ENCODE measurements around the gene TMEM238.
A peak's percentile ranks its signal among the peaks of the same experiment; 100 is the strongest.
"Not testable (repeated sequence)": the region's sequence is repeated elsewhere in the genome, so short reads cannot be mapped to it uniquely, and the experiment has no call there.

Gene TMEM238

GRCh38 chr19:55405638-55406037, 21.5 kb upstream of the TMEM238 start:
- POLR2A ChIA-PET, result interaction anchor here (1.0 to 3.8 kb wide), 3 partner anchors 13 to 104 kb away, joined by 3 to 72 read pairs (median 26); partner anchors contain the start of gene KMT5C
- no peak for TF ChIP-seq HDGF (IDR thresholded peaks at IDR 0.05; ENCODE audit: borderline replicate concordance)
- no peak for TF ChIP-seq PKNOX1 (IDR thresholded peaks at IDR 0.05)
- TF ChIP-seq CTBP1 (IDR thresholded peaks at IDR 0.05; ENCODE audit: borderline replicate concordance), result no peak
- no peak for TF ChIP-seq LEF1 (IDR thresholded peaks at IDR 0.05; ENCODE audit: borderline replicate concordance)
- TF ChIP-seq NFRKB (IDR thresholded peaks at IDR 0.05), result no peak
- TF ChIP-seq SUZ12 (IDR thresholded peaks at IDR 0.05), result no peak
- TF ChIP-seq ARNT (IDR thresholded peaks at IDR 0.05), result no peak
- no peak for TF ChIP-seq FOXM1 (IDR thresholded peaks at IDR 0.05; ENCODE audit: borderline replicate concordance)
- TF ChIP-seq TARDBP (IDR thresholded peaks at IDR 0.05), result no peak
- TF ChIP-seq FOXK2 (IDR thresholded peaks at IDR 0.05), result no peak
- no peak for TF ChIP-seq ELF4 (IDR thresholded peaks at IDR 0.05)
- no peak for TF ChIP-seq BHLHE40 (IDR thresholded peaks at IDR 0.05; ENCODE audit: borderline replicate concordance)
- no peak for TF ChIP-seq ZNF384 (IDR thresholded peaks at IDR 0.05)
- TF ChIP-seq L3MBTL2 (conservative IDR thresholded peaks at IDR 0.05), result no peak
- no peak for TF ChIP-seq SP1 (IDR thresholded peaks at IDR 0.05)
- no peak for DNase-seq (ENCODE audit: extremely low spot score)
- CTCF ChIA-PET, result no interaction called here

GRCh38 chr19:55402509-55402908, 18.4 kb upstream of the TMEM238 start:
- DNase-seq (ENCODE audit: extremely low spot score), result no peak
- TF ChIP-seq ARNT (IDR thresholded peaks at IDR 0.05), result no peak
- TF ChIP-seq L3MBTL2 (conservative IDR thresholded peaks at IDR 0.05), result no peak
- TF ChIP-seq NFRKB (IDR thresholded peaks at IDR 0.05), result no peak
- TF ChIP-seq LEF1 (IDR thresholded peaks at IDR 0.05; ENCODE audit: borderline replicate concordance), result no peak
- no peak for TF ChIP-seq ELF4 (IDR thresholded peaks at IDR 0.05)
- TF ChIP-seq FOXK2 (IDR thresholded peaks at IDR 0.05), result no peak
- TF ChIP-seq ZNF384 (IDR thresholded peaks at IDR 0.05), result no peak
- POLR2A ChIA-PET, result interaction anchor here (0.7 to 1.0 kb wide), 2 partner anchors 27 to 63 kb away, joined by 3 read pairs; no protein-coding TSS in a partner anchor
- CTCF ChIA-PET, result no interaction called here

GRCh38 chr19:55401390-55401789, 17.3 kb upstream of the TMEM238 start:
- POLR2A ChIA-PET, result interaction anchor here (0.6 to 3.0 kb wide), 2 partner anchors 11 to 100 kb away, joined by 3 to 13 read pairs; no protein-coding TSS in a partner anchor
- CTCF ChIA-PET, result not testable (repeated sequence)

GRCh38 chr19:55400281-55401087, 16.4 kb upstream of the TMEM238 start:
- POLR2A ChIA-PET, result interaction anchor here (1.2 to 3.0 kb wide), 2 partner anchors 10 to 12 kb away, joined by 3 to 13 read pairs; no protein-coding TSS in a partner anchor
- CTCF ChIA-PET, result interaction anchor here (1.5 kb wide), 1 partner anchor 108 kb away, joined by 4 read pairs; no protein-coding TSS in a partner anchor
- no peak for TF ChIP-seq HDGF (IDR thresholded peaks at IDR 0.05; ENCODE audit: borderline replicate concordance)
- no peak for TF ChIP-seq CTBP1 (IDR thresholded peaks at IDR 0.05; ENCODE audit: borderline replicate concordance)
- no peak for TF ChIP-seq SUZ12 (IDR thresholded peaks at IDR 0.05)
- no peak for TF ChIP-seq ZNF384 (IDR thresholded peaks at IDR 0.05)
- no peak for TF ChIP-seq L3MBTL2 (conservative IDR thresholded peaks at IDR 0.05)
- TF ChIP-seq BHLHE40 (IDR thresholded peaks at IDR 0.05; ENCODE audit: borderline replicate concordance), result no peak
- TF ChIP-seq LEF1 (IDR thresholded peaks at IDR 0.05; ENCODE audit: borderline replicate concordance), result no peak
- TF ChIP-seq ELF4 (IDR thresholded peaks at IDR 0.05), result no peak
- TF ChIP-seq FOXM1 (IDR thresholded peaks at IDR 0.05; ENCODE audit: borderline replicate concordance), result no peak
- TF ChIP-seq FOXK2 (IDR thresholded peaks at IDR 0.05), result no peak
- no peak for TF ChIP-seq FOXA1 (IDR thresholded peaks at IDR 0.05)
- TF ChIP-seq NFRKB (IDR thresholded peaks at IDR 0.05), result no peak
- no peak for TF ChIP-seq PKNOX1 (IDR thresholded peaks at IDR 0.05)
- no peak for TF ChIP-seq SP1 (IDR thresholded peaks at IDR 0.05)
- no peak for TF ChIP-seq ARNT (IDR thresholded peaks at IDR 0.05)
- DNase-seq (ENCODE audit: extremely low spot score), result no peak

More at GRCh38 chr19:55401390-55401789, 17.3 kb upstream of the TMEM238 start:
- not testable (repeated sequence) for DNase-seq (ENCODE audit: extremely low spot score)

- no peak for DNase-seq (ENCODE audit: extremely low spot score)
- ChIA-PET POLR2A (interaction anchor here (0.8 to 3.0 kb wide), 4 partner anchors 8 to 30 kb away, joined by 3 to 13 read pairs (median 4); no protein-coding TSS in a partner anchor), CTCF (no interaction called here)
- TF ChIP-seq FOXK2 (IDR thresholded peaks at IDR 0.05), result no peak
- no peak for TF ChIP-seq TARDBP (IDR thresholded peaks at IDR 0.05)
- no peak for TF ChIP-seq FOXM1 (IDR thresholded peaks at IDR 0.05; ENCODE audit: borderline replicate concordance)
- TF ChIP-seq ARNT (IDR thresholded peaks at IDR 0.05), result no peak
Observed at GRCh38 chr19:55398200-55398925, 14.3 kb upstream of the TMEM238 start.

- POLR2A ChIA-PET, result interaction anchor here (9.0 kb wide), 1 partner anchor 14 kb away, joined by 72 read pairs; the partner anchor contains the start of gene UBE2S
- no peak for DNase-seq (ENCODE audit: extremely low spot score)
- no peak for TF ChIP-seq BHLHE40 (IDR thresholded peaks at IDR 0.05; ENCODE audit: borderline replicate concordance)
- peak; percentile 67 for TF ChIP-seq PKNOX1 (IDR thresholded peaks at IDR 0.05)
- CTCF ChIA-PET, result no interaction called here
Observed at GRCh38 chr19:55392820-55393761, 9.0 kb upstream of the TMEM238 start.
